ENCODE data around the gene CALR3. TPM values are rescaled to one million over a fixed set of nuclear protein-coding genes. Genes with fewer than 3 reads are reported as not detected.
A peak's percentile ranks its signal among the peaks of the same experiment; 100 is the strongest.

CALR3 gene
- total and polyA plus RNA-seq, 2 of the 13 experiments (the other 11 are each of a cell fraction or from before 2014, with no cell fraction given), result not detected

DNA sequence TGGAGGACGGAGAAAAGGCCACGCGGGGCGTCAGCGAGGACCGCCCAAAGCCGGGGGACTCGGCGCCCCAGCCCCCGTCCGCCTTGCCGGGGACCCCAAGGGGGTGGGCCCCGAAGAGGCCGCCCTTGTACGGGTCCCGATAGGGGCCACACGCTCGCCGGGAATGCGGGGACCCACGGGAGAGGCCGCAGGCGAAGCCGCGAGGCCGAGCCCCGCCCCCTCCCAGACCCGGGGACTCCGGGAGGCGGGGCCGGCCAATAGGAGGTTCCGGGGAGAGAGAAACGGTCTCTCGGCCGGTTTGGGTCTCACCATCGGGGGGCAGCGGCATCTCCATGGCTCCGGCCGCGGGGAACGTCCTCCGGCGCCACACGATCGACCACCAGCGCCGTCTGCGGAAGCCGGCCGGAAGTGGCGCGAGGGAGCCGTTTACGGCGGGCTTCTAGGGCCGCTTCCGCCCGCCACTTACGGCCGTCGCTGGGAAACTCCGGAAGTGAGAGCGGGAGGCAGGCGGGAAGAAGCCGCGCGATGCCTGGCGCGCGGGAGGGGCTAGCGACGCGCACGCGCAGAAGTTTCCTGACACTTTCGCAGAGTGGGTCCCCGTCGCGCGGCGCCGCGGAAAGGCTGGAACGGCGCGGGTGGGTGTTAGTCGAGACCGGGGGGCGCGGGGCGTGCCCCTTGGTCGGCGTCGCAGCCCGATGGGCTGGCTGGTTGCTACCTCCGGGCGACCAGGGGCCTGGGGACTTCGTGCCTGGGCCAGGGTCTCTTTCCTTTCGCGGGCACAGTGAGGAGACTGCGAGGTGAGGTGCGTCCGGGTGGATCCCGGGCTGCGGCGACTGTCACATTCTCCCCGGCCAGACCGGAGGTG lies 46.3 kb upstream of the CALR3 start, which contains the start of gene CHERP (continued):
- TF ChIP-seq ZKSCAN8 (CRISPR knock-in tag; IDR thresholded peaks at IDR 0.05; ENCODE audit: borderline replicate concordance), result 0 out of 2 replicates have a peak, but pooled peaks have one; percentile 18
- no peak for TF ChIP-seq ZNF674 (CRISPR knock-in tag; IDR thresholded peaks at IDR 0.05; ENCODE audit: low read depth)
- TF ChIP-seq, protein P1, sequence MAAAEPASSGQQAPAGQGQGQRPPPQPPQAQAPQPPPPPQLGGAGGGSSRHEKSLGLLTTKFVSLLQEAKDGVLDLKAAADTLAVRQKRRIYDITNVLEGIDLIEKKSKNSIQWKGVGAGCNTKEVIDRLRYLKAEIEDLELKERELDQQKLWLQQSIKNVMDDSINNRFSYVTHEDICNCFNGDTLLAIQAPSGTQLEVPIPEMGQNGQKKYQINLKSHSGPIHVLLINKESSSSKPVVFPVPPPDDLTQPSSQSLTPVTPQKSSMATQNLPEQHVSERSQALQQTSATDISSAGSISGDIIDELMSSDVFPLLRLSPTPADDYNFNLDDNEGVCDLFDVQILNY (CRISPR knock-in tag; conservative IDR thresholded peaks at IDR 0.05), result peak; percentile 80
- TF ChIP-seq, protein P2, sequence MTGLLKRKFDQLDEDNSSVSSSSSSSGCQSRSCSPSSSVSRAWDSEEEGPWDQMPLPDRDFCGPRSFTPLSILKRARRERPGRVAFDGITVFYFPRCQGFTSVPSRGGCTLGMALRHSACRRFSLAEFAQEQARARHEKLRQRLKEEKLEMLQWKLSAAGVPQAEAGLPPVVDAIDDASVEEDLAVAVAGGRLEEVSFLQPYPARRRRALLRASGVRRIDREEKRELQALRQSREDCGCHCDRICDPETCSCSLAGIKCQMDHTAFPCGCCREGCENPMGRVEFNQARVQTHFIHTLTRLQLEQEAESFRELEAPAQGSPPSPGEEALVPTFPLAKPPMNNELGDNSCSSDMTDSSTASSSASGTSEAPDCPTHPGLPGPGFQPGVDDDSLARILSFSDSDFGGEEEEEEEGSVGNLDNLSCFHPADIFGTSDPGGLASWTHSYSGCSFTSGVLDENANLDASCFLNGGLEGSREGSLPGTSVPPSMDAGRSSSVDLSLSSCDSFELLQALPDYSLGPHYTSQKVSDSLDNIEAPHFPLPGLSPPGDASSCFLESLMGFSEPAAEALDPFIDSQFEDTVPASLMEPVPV (CRISPR knock-in tag; IDR thresholded peaks at IDR 0.05), result peak; percentile 94; the same call in 1 of the 2 replicates
- 0 out of 2 replicates have a peak, but pooled peaks have one; percentile 55 for TF ChIP-seq ZNF616 (CRISPR knock-in tag; IDR thresholded peaks at IDR 0.05; ENCODE audit: low read depth)
- peak; percentile 75; the same call in 1 of the 2 replicates for TF ChIP-seq SPEN (CRISPR knock-in tag; IDR thresholded peaks at IDR 0.05; ENCODE audit: low read depth)
- TF ChIP-seq, protein P3, sequence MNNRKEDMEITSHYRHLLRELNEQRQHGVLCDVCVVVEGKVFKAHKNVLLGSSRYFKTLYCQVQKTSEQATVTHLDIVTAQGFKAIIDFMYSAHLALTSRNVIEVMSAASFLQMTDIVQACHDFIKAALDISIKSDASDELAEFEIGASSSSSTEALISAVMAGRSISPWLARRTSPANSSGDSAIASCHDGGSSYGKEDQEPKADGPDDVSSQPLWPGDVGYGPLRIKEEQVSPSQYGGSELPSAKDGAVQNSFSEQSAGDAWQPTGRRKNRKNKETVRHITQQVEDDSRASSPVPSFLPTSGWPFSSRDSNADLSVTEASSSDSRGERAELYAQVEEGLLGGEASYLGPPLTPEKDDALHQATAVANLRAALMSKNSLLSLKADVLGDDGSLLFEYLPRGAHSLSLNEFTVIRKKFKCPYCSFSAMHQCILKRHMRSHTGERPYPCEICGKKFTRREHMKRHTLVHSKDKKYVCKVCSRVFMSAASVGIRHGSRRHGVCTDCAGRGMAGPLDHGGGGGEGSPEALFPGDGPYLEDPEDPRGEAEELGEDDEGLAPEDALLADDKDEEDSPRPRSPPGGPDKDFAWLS (CRISPR knock-in tag; IDR thresholded peaks at IDR 0.05; ENCODE audit: borderline replicate concordance), result peak; percentile 49; the same call in 1 of the 2 replicates
- TF ChIP-seq SAP130 (CRISPR knock-in tag; IDR thresholded peaks at IDR 0.05; ENCODE audit: low read depth), result peak; percentile 87
- TF ChIP-seq RORA (CRISPR knock-in tag; IDR thresholded peaks at IDR 0.05), result no peak
- TF ChIP-seq, protein P4, sequence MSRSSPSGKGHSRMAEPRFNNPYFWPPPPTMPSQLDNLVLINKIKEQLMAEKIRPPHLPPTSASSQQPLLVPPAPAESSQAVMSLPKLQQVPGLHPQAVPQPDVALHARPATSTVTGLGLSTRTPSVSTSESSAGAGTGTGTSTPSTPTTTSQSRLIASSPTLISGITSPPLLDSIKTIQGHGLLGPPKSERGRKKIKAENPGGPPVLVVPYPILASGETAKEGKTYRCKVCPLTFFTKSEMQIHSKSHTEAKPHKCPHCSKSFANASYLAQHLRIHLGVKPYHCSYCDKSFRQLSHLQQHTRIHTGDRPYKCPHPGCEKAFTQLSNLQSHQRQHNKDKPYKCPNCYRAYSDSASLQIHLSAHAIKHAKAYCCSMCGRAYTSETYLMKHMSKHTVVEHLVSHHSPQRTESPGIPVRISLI (CRISPR knock-in tag; IDR thresholded peaks at IDR 0.05; ENCODE audit: borderline replicate concordance), result peak; percentile 18; the same call in 1 of the 2 replicates
- TF ChIP-seq ZNF317 (CRISPR knock-in tag; IDR thresholded peaks at IDR 0.05), result peak; percentile 42
- 0 out of 2 replicates have a peak, but pooled peaks have one; percentile 22 for TF ChIP-seq ZNF441 (CRISPR knock-in tag; IDR thresholded peaks at IDR 0.05; ENCODE audit: borderline replicate concordance)
- peak; percentile 97 for TF ChIP-seq GATAD1 (CRISPR knock-in tag; IDR thresholded peaks at IDR 0.05)
- TF ChIP-seq, protein P5, sequence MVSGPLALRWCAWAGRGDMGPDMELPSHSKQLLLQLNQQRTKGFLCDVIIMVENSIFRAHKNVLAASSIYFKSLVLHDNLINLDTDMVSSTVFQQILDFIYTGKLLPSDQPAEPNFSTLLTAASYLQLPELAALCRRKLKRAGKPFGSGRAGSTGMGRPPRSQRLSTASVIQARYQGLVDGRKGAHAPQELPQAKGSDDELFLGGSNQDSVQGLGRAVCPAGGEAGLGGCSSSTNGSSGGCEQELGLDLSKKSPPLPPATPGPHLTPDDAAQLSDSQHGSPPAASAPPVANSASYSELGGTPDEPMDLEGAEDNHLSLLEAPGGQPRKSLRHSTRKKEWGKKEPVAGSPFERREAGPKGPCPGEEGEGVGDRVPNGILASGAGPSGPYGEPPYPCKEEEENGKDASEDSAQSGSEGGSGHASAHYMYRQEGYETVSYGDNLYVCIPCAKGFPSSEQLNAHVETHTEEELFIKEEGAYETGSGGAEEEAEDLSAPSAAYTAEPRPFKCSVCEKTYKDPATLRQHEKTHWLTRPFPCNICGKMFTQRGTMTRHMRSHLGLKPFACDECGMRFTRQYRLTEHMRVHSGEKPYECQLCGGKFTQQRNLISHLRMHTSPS (CRISPR knock-in tag; IDR thresholded peaks at IDR 0.05; ENCODE audit: low read depth), result no peak; the same call in 1 of the 2 replicates
- TF ChIP-seq CBX5 (CRISPR knock-in tag; IDR thresholded peaks at IDR 0.05; ENCODE audit: borderline replicate concordance), result peak; percentile 35; the same call in 1 of the 2 replicates
- TF ChIP-seq ZNF775 (CRISPR knock-in tag; IDR thresholded peaks at IDR 0.05; ENCODE audit: borderline replicate concordance), result peak; percentile 15; the same call in 1 of the 2 replicates
- peak; percentile 63; the same call in 1 of the 2 replicates for TF ChIP-seq ZNF607 (CRISPR knock-in tag; IDR thresholded peaks at IDR 0.05; ENCODE audit: borderline replicate concordance)
- TF ChIP-seq SAFB2 (CRISPR knock-in tag; IDR thresholded peaks at IDR 0.05; ENCODE audit: borderline replicate concordance, low read depth), result no peak; the same call in 1 of the 2 replicates
